GM19395 (cell line): ENCODE measurements around the gene C16orf96.

Experiments used
- ATAC-seq: cut with Tn5 transposase; IDR thresholded peaks from one replicate; pipeline ENCODE4 v1.9.1; 2021; ENCODE audit warnings: mild to moderate bottlenecking, moderate library complexity; ENCODE audit not compliant: unreplicated experiment

Gene C16orf96

DNA sequence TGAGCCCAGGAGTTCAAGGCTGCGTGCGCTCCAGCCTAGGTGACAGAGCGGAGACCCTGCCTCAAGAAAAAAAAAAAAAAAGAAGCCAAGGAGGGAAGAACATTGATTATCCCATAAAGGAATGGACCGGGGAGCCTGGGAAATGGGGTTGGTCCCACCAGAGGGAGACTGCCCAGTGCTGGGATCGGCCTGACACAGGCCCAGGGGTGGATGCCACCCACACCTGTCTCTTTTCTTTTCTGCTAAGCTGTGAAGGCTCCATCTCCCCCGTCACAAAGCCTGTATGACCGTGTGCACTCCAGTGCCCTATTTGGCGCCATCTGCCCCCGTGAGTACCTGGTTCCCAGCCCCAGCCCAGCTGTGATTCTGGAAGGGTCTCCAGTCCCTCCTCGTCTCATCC, 42.9 kb downstream of the C16orf96 start:
- ATAC-seq, result no peak

DNA sequence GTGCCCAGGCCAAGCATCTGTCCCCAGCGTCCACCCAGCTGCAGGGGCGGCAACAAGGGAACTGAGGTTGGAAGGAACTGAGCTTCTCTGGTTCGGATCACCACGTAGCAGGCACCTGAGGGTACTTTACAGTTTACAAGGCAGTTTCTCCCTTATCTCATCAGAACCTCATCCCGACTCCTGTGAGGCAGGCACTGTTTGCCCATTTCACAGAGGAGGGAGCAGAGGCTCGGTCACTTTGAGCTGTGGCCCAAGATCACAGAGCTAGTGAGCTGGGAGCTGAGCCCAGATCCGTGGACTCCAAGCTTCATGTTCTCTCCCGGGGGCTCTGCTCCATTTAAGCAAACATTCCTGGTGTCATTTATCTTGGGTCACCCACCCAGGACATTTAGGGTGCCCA, 43.4 kb downstream of the C16orf96 start:
- ATAC-seq, result no peak

DNA sequence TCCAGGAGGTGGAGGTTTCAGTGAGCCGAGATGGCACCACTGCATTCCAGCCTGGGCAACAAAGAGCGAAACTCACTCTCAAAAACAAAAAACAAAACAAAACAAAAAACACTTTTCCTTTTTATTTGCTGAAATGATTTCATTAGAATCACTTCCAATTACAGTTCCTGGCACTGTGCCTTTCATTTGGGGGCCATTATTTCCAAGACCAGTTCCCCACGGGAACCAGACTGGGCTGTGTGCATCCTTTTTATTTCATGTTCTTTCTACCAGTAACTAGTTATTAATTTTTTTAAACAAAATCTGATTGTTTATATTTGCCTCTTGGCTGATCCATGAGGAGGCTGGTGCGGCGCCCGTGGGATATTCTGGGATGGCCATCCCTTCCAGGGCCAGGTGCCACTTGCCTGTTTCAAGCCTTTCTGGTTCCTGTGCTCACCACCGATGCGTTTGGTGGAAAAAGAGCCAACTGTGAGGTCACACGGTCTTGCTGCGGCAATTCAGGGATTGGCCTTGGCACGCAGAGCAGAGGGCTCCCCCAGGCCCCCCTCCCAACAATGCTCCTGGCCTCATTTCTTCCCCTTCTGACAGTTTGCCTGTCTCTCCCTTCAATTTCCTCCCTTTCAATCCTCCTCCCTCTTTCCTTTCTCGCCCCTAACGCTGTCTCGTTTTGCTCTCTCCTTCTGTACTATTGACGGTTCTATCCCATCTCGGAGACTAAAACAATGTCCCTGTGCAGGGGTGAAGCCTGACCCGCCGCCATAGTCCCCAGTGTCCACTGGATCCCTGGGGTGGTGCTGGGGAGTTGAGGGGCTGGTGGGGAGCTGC, 45.1 kb downstream of the C16orf96 start:
- ATAC-seq, result no peak

DNA sequence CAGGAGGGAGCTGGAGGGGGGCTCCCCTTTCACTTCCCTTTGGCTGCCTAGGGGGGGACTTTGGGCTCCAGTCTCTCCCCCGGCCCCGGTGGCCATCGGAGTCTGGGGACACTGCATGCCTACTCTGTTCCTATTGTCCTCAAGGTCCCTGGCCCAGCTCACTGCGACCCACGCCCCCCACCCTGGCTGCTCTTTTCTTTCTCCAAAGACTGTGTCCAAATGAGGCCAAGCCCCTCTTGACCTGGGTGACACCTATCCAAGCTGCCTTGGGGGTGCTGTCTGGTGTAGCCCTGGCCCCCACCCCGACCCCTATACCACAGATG, 45.7 kb downstream of the C16orf96 start:
- no peak for ATAC-seq

DNA sequence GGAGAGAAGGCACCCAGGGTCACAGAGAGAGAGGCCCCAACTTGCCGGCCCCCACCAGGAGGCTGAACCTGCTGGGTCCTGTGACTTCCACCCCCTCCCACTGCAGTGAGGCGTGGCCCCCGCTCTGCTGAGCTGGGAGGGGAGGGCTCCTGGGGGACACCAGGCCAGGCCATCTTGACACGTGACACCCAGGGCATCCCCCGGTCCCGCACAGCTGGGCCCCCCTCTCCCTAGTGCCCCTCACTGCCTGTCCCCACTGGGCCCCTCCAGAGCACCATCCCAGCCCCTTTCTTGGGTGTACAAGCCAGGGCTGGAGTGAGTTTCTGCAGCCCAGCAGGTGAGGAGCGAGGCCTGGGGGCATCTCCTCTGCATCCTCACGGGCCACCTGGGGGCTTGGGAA, 46.2 kb downstream of the C16orf96 start:
- no peak for ATAC-seq

DNA sequence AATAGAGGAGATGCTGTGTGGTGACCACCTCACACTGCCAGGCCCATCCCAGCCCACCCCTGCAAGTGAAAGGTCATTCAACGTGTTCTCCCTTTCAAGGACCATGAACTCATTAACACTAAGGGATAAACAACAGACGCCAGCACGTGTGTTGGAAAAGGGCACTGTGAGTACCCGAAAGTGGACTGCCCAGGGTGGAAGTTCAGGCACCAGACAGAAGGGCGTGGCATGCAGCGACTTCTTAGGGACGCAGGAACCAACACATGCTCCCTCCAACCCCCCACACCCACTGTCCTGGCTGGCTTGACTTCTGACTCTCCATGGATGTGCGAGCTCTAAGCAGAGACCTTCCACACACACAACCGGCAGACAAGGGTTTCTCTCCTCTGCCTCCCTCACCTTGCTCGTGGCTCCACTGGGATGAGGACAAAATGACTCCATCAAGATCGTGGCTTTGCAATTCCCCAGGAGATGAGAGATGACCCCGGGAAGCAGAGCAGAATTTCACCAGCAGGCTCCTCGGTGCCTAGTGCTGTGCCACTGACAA, 47.6 kb downstream of the C16orf96 start:
- ATAC-seq, result no peak

DNA sequence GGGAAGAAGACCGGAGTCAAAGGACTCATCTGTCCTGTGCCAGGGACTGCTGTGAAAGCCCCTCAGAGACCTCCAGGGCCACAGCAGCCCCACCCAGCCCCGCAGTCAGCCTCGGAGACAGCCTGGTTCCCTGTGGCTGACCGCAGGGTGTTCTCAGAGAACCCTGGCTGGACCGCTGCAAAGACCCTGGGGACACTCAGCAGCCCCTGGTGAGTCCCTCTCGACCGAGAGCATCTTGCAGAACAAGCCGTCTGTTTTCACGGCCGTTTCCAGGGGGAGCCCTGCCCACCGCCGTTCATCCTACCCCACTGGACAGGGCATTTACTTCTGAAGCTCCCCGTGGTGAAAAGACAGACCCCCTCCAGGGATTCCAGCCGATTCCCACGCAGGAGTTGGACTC, 48.3 kb downstream of the C16orf96 start:
- no peak for ATAC-seq

DNA sequence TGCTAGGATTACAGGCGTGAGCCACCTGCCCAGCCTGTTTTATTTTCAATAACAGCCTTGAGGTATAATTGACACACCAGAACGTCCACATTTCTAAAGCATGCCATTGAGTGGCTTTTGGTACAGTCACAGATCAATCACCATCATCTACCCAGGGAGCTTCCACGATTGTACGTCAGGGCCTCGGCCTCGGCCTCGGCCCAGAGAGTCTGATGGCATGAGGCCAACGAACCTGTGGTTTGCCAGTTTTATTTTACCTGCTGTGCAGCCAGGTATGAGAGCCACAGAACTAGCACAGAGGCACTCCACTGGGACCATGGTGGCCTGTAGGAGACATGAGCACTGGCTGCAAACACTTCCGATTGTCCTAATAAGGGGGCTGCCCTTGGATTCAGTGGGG, 50.2 kb downstream of the C16orf96 start:
- no peak for ATAC-seq

DNA sequence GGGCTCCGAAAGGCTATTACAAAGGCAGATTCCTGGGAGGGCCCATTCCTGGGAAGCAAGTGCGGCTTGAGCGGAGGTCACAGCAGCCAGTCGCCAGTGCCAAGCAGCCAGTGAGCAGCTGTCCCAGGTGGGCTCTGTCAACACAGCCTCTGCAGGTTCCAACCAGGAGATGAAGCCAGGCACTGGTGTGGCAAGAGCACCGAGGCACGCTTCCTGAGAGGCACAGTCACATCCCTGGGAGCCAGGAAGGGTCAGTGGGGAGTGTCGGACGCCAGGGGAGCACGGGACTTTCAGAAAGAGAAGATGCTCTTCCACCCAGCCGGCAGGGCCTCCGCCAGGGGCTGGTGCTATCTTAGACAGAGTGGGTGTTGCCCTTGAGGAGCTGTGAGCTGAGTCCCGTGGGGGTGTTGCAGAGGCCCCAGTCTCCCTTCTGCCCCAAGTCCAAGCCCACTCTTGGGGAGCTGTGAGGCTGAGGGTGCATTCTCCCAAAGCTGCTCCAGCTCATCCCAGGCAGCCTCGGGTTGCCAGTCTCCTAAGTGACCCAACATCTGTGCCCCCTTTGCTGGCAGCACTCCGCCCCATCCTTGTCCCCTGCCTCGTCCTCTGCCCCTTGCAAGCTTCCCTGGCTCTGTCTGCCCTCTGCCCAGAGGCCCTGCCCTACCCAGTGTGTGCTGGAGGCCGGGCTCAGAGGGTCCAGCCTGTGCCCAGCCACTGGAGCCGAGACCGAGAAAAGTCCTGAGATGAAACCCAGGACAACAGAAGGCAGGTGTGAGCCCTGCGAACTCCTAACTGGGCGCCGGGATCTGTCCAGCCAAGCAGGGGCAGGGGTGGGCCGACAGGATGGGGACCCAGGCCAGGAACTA, 51.9 kb downstream of the C16orf96 start:
- no peak for ATAC-seq

DNA sequence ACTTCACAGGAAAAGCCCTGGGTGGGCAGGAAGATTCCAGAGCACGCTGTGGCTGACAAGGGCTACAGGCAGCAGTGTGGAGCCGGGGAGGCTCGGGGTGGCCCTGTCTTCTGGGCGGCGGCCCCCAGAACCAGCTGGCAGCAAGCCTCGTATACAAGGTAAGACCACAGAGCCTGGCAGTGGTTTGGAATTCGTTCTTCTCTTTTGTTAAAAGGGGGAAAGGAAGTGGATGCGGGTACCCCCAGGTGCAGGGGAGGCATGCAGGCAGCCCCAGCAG, 52.5 kb downstream of the C16orf96 start:
- no peak for ATAC-seq

DNA sequence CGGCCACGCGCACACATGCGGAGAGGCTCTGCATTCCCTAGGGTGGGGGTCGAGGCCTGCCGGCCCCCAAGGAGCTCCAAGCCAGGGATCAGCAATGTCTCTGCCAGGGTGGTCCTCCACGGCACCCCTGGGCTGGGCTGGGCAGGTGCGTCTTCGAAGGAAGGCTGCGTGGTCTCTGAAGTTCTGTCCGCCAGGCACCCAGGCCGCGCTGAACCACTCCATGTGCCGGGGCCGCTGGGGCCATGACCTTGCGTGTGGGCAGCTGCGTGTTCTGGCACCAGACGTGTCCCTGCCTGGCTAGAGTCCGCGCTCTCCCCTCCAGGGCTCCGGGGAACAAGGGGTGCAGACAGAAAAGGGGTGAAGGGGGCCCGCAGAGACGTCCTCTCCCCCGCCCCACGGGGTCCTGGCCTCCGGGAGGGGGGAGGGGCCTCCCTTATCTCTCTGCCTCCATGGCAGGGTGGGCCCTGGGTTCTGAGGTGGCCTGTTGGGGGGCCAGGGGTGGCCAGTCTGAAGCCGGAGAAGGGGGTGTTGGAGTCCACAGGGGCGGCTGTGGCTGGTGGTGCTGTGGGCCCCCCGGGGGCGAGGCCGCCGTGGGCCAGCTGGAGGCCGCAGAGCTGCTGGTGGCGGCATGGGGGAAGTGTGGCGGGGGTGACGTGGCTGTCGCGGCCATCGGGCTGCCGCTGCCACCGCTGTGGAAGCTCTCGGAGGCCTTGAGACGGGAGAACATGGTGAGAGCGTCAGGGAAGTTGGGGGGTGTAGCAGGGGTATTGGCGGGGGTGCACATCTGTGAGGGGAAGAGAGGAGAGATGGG, 53.3 kb downstream of the C16orf96 start:
- no peak for ATAC-seq

DNA sequence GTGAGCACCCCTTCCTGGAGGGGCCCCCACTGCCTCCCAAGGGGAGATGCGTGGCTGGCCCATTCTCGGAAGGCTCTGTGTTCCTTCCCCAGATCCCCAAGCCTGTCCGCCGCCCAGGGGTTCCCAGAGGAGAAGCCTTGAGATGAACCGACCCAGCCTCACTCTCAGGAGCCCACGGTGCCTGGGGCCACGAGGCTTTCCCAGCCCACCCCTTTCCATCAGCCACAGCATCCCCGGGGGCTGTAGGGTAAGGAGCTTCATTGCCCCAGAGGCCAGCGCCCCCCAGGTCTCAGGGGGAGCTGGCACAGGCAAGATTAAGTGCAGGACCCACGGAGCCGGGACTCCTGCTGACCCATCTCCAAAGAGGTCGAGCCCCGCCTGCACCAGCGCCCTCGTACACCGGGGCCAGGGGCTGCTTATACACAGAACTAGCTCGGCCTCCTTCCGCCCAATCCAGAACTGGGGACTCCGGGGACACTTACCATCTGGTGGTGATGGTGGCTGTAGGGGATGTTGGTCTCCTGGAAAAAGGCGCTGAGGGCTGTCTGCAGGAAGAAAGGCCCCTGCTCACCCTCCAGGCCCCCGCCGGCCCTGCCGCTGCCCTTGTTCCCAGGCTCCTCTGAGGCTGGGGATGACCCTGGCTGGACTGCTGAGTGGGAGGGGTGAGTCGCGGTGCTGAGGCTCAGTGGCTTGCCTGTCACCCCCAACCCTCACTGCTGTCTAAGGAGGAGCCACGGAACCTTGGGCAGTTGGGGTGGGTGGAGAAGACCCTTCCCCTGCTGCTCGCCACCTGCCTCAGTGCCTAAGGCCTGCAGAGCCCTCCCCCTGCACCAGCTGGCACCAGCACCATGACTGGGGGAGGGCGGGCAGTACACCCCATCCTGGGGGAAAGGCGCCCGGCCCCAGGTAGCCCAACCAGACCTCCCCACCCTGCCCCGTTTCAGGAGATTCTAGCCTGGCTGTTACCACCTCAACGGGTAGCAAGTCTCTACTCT, 54.2 kb downstream of the C16orf96 start:
- no peak for ATAC-seq

DNA sequence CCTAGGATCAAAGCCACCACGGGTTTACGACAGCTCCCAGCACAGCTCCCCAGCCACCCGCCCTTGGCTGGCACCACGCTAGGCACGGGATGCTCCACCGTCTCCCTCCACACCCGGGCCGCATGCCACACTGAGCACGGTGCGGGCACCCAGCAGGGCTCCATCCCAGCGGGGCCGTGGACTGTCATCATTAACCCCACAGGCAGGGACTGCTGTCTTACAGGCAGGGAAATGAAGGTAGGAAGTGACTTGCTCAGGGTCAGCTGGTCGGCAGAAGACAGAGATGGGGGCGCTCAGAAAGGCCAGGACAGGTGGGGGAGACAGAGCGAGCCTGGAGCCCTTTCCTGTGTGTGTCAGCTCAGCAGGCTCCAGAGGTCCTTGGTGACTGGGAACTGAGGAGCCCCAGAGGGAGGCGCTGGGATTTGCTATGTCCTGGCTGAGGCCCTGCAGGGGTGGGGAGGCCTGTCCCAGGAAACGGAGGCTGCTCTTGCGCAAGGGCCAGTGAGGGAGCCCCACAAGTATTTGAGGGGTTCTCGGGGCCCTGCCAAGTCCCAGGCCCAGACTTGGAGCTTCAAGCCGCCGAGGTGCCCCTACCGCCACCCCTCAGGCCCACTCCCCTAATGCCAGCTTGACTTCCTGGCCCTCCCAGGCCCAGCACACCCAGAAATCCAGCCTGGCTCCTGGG, 55.3 kb downstream of the C16orf96 start:
- ATAC-seq, result no peak

DNA sequence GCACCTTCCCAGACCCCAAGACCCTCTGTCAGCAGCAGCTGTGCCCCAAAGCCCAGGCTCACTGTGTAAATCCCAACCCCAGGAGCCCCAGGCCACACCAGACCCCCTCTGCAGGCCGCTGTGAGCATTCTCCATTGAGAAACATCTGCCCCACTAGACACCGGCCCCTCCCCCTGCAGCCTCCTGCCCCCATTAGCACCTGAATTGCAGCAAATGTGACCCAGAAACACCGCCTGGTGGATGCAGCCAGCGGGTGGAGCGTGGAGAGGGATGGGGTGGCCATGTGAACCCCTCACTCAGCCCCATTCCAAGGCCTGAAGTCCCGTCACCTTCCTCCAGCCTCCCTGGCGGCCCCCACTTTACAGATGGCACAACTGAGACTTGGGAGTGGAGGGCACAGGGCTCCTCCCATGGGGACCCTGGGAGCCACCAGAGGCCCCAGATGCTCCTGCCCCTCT, 56.4 kb downstream of the C16orf96 start:
- ATAC-seq, result no peak

DNA sequence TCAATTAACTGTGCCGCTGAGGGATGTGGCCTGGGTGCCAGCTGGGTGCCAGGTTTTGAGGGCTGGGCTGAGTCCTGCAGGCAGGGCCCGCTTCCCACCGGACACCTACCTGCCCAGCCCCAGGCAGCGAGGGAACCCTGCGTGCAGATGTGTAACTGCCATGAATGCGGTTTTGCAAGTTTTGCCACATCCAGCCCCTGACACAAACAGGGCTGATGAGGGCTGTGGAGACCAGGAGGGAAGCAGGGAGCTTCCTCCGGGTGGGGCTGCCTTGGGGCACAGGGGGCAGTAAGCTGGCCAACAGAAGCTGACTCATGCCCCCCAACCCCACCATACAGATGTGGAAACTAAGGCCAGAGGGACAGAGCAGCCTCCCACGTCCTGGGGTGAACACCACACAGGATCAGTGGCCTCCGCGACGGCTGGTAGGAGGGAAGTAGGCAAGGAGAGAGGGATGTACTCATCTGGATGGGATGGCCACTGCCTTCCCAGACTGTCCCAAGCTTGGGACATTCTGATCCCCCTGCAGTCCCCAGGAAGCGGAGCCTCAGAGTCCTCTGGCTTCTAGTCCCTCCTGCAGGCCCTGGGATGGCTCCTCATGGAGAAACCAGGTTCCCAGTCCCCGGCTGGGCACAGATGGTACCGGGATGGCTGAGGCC, 57.0 kb downstream of the C16orf96 start:
- ATAC-seq, result no peak

DNA sequence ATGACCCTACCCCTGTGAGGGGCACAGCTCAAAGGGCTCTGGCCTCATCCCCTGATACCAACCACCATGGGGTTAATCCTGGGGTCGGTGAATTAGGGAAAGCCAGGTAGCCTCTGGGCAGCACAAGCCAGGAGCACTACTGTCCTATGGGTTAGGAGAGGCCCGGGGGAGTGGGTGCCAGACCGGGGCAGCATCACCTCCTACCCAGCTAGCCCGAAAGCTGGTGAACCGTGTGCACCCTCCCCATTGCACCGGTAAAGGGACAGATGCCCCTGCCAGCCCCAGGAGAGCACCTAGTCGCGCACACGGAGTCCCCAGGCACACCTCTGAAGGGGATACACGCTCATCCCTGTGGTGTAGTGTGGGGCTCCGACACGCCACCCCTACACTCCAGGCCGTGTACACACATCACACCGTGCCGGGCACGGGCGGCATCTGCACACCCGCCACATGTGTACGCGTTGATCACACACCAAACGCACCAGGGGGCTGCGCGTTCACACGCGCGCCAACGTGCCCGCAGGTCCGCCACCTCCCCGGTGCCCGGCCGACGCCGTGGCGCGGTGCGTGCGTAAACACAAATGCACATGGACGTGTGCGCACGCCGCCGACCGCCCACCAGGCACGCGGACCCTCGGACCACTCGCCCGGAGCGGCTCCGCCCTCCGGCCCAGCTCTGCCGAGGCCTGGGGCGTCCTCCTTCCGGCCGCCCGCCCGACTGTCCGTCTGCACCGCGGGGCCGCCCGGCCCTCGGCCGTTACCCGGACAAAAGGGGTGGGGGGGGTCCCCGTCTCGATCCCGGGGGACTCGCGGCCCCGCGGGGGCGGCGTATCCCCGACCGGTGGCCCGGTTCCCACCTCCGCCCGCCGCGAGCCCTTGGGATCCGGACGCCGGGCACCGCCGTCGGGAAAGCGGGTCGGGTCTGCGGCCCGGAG, 57.8 kb downstream of the C16orf96 start:
- no peak for ATAC-seq

DNA sequence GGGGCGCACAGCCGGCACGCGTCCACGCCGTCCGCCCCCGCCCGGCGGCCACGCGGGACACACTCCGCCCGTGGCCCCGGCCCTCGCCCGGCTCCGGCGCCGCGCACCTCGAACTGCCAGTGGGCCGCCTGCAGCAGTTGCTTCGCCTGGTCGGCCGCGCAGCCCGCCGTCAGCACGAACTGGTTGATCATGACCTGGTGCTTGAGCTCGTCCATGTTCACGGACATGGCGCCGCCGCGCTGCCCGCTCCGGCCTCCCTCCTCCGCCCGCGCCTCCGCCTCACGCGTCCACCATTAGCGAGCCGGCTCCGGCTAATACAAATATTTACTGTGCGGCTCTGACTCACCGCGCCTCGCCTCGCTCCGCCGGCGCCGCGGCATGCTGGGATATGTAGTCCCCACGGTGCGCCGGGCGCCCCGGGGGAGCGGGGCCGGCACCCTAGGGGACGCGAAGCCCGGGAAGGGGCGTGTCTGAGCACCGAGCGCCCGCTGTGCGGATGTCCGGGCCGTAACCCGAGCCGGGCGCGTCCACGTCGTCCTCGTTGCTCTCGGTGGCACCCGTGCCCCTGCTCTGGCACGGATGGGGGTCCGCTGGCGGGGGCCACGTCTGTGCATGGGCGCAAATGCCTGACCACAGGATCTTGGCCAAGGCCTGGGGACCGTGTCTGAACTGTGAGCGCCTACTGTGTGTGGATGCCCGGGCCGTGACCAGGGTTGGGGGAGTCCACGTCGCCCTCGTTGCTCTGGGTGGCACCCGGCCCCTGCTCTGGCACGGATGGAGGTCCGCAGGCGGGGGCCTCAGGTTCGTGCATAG, 58.6 kb downstream of the C16orf96 start, which contains the start of gene UBALD1:
TSS of gene UBALD1 (minus strand) at position 318 of the 813 bp plus-strand sequence. CDS start at position 227, 91 bp downstream.
- ATAC-seq, result peak; percentile 53
